CD4-positive, alpha-beta T cell (primary cell): ENCODE results near the gene DPM1. TPM values are rescaled to one million over a fixed set of nuclear protein-coding genes. Genes with fewer than 3 reads are reported as not detected.
A peak's percentile ranks its signal among the peaks of the same experiment; 100 is the strongest.

ENCODE experiments used
- ATAC-seq: fragments of 200-7000 bp; cut with Tn5 transposase; one replicate; pipeline ENCODE4 v1.10.0; 2022; ENCODE audit warnings: mild to moderate bottlenecking; ENCODE audit not compliant: poor library complexity
- CTCF ChIA-PET: fragments of 350-600 bp; sonication (Branson Sonifier 250); formaldehyde crosslinking; loops from one replicate; lab custom pipeline; 2021; ENCODE audit warnings: antibody characterized with exemption, inconsistent platforms; lab: Charles Lee
- POLR2A ChIA-PET: fragments of 350-600 bp; sonication (Branson Sonifier 250); formaldehyde crosslinking; loops from one replicate; lab custom pipeline; 2021; ENCODE audit warnings: antibody characterized with exemption, inconsistent platforms; lab: Charles Lee
- DNase-seq, 14 experiments: peaks; one replicate each; pipeline ENCODE4 v3.0.0-alpha.2; 2013 to 2020; ENCODE audit warnings: mixed read lengths in 2 of 14
- H3K27ac ChIP-seq, 2 donors: one replicate each; pipeline versions ENCODE4 v1.5.1 to v1.7.0; 2013; ENCODE audit warnings: low read length in 2 of 2, low read depth in 1 of 2, mild to moderate bottlenecking in 1 of 2
- H3K27me3 ChIP-seq, 2 experiments: 1 replicate in 1 of 2; 2 replicates in 1 of 2; pipeline versions ENCODE4 v1.6.1 to v1.7.0; 2013; ENCODE audit warnings: low read length in 2 of 2, control low read depth in 1 of 2, mild to moderate bottlenecking in 1 of 2, moderate library complexity in 1 of 2; ENCODE audit not compliant: insufficient read depth in 2 of 2, control insufficient read depth in 1 of 2
- H3K36me3 ChIP-seq: one replicate; pipeline ENCODE4 v1.6.1; 2013; ENCODE audit warnings: low read length, control low read depth; ENCODE audit not compliant: insufficient read depth
- H3K4me1 ChIP-seq: one replicate; pipeline ENCODE4 v1.6.1; 2013; ENCODE audit warnings: low read length, control low read depth; ENCODE audit not compliant: insufficient read depth
- H3K4me3 ChIP-seq: one replicate; pipeline ENCODE4 v1.5.1; 2013; ENCODE audit warnings: mild to moderate bottlenecking, low read length, moderate library complexity
- H3K9me3 ChIP-seq, 2 experiments: 1 replicate in 1 of 2; 2 replicates in 1 of 2; pipeline versions ENCODE4 v1.6.1 to v1.7.0; 2013; ENCODE audit warnings: low read length in 2 of 2, mild to moderate bottlenecking in 2 of 2, control low read depth in 1 of 2, moderate library complexity in 1 of 2; ENCODE audit not compliant: control insufficient read depth in 1 of 2, insufficient read depth in 1 of 2
- H3K27ac Mint-ChIP-seq: one replicate; pipeline ENCODE4 v1.8.0; 2020; ENCODE audit warnings: mixed read lengths
- H3K27me3 Mint-ChIP-seq: one replicate; pipeline ENCODE4 v1.8.0; 2021; ENCODE audit warnings: mixed read lengths
- H3K36me3 Mint-ChIP-seq: one replicate; pipeline ENCODE4 v1.8.0; 2021; ENCODE audit warnings: low read depth, mixed read lengths
- H3K4me1 Mint-ChIP-seq: one replicate; pipeline ENCODE4 v1.8.0; 2021; ENCODE audit warnings: low read depth, mixed read lengths
- H3K4me3 Mint-ChIP-seq: one replicate; pipeline ENCODE4 v1.8.0; 2020; ENCODE audit warnings: mild to moderate bottlenecking, mixed read lengths
- H3K9me3 Mint-ChIP-seq: one replicate; pipeline ENCODE4 v1.8.0; 2020; ENCODE audit warnings: mixed read lengths
- intact Hi-C, 2 experiments: fragments of 100-400 bp; cut with DNase I in 1 of 2; cut with micrococcal nuclease in 1 of 2; formaldehyde crosslinking; loops; one replicate each; pipeline versions ENCODE4 v1.15.1 to v1.9.0; 2023 to 2025; cut with DNase I, micrococcal nuclease
- total RNA-seq, 174 experiments: library from RNA in 2 of 174; stranded (reverse) in 2 of 174; gene quantifications; one replicate each; pipeline ENCODE4 v1.2.3 and lab custom pipeline; 2021 to 2026
- TF ChIP-seq, protein P1 (sequence below): fragments of 200-600 bp; IDR thresholded peaks from one replicate; pipeline ENCODE4 v1.8.0; 2022; ENCODE audit warnings: antibody characterized with exemption, mild to moderate bottlenecking

Gene DPM1
- total RNA-seq, 2 experiments from 2014 or later = 44.5 to 46.5 TPM

DNA sequence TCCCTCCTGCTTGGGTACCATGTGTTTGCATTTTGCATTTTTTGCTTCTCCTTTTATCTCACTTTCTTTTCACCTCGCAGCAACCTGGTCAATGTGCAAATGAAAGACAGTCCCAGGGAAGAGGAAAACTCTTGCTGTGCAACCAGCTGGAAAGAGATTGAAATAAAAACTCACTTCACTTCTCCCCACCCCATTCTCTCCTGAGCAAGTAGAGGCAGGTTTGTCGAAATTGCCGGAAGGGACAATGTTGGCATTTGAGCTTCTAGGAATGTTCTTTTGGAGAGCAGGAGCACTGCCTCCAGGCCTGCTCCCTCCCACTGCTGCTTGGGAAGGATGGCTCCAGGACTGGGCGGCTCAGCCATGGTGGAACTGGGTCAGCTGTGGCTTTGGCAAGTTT lies 34.0 kb upstream of the DPM1 start:
- H3K27ac Mint-ChIP-seq = no peak overlapping the region
- H3K4me3 ChIP-seq = no peak overlapping the region
- intact Hi-C loops = no loop called here
- peaks cover 0 to 5% of the 10 kb centered on the region in 2 experiments for H3K27me3 ChIP-seq
- H3K9me3 ChIP-seq = peaks cover 0 to 5% of the 10 kb centered on the region in 2 experiments
- no peak overlapping the region for H3K27ac ChIP-seq
- H3K27me3 Mint-ChIP-seq = peaks cover 20% of the 10 kb centered on the region
- no peaks in the 10 kb centered on the region for H3K36me3 Mint-ChIP-seq
- ATAC-seq (no peak), DNase-seq (no peak)
- TF ChIP-seq, protein P1, sequence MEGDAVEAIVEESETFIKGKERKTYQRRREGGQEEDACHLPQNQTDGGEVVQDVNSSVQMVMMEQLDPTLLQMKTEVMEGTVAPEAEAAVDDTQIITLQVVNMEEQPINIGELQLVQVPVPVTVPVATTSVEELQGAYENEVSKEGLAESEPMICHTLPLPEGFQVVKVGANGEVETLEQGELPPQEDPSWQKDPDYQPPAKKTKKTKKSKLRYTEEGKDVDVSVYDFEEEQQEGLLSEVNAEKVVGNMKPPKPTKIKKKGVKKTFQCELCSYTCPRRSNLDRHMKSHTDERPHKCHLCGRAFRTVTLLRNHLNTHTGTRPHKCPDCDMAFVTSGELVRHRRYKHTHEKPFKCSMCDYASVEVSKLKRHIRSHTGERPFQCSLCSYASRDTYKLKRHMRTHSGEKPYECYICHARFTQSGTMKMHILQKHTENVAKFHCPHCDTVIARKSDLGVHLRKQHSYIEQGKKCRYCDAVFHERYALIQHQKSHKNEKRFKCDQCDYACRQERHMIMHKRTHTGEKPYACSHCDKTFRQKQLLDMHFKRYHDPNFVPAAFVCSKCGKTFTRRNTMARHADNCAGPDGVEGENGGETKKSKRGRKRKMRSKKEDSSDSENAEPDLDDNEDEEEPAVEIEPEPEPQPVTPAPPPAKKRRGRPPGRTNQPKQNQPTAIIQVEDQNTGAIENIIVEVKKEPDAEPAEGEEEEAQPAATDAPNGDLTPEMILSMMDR = no peak
- H3K9me3 Mint-ChIP-seq = no peaks in the 10 kb centered on the region
- H3K4me1 Mint-ChIP-seq = peaks cover 4% of the 10 kb centered on the region
- POLR2A ChIA-PET = no interaction called here
- H3K36me3 ChIP-seq = no peaks in the 10 kb centered on the region
- H3K4me1 ChIP-seq = no peaks in the 10 kb centered on the region
- H3K4me3 Mint-ChIP-seq = no peak overlapping the region
- CTCF ChIA-PET = interaction anchor here (1.3 to 1.4 kb wide), 2 partner anchors 11 to 198 kb away, joined by 3 to 6 read pairs; partner anchors contain the start of gene BCAS4

DNA sequence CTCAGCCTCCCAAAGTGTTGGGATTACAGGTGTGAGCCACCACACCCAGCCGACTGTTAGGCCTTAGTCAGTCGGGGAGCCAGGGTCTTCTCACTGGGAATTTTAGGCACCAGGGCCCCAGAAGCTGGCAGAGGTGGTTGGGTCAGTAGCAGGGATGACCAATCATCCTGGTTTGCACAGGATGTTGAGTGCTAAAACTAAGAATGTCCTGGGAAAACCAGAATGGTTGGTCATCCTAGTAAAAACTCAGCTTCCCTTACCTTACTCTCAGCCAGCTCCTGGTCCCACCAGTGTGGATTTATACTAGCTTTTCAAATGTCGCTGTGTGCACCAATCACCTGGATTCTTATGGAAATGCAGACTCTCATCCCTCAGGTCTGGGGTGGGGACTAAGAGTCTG lies 32.7 kb upstream of the DPM1 start:
- no peaks in the 10 kb centered on the region for H3K4me1 ChIP-seq
- no peak overlapping the region for H3K27ac Mint-ChIP-seq
- no peaks in the 10 kb centered on the region for H3K36me3 ChIP-seq
- intact Hi-C loops = no loop called here
- H3K9me3 ChIP-seq = peaks cover 0 to 5% of the 10 kb centered on the region in 2 experiments
- H3K4me3 ChIP-seq = no peak overlapping the region
- no peak for ATAC-seq
- peaks cover 4% of the 10 kb centered on the region for H3K4me1 Mint-ChIP-seq
- TF ChIP-seq, protein P1 = no peak
- no peak overlapping the region for H3K4me3 Mint-ChIP-seq
- POLR2A ChIA-PET = no interaction called here
- no peaks in the 10 kb centered on the region for H3K36me3 Mint-ChIP-seq
- H3K9me3 Mint-ChIP-seq = no peaks in the 10 kb centered on the region
- peaks cover 26% of the 10 kb centered on the region for H3K27me3 Mint-ChIP-seq
- H3K27me3 ChIP-seq = peaks cover 0 to 4% of the 10 kb centered on the region in 2 experiments
- CTCF ChIA-PET = interaction anchor here (1.2 kb wide), 1 partner anchor 10 kb away, joined by 4 read pairs; no protein-coding TSS in a partner anchor
- no peak for DNase-seq
- H3K27ac ChIP-seq = no peak overlapping the region

- Mint-ChIP-seq H3K9me3 (no peaks in the 10 kb centered on the region), H3K36me3 (no peaks in the 10 kb centered on the region), H3K27me3 (peaks cover 42% of the 10 kb centered on the region), H3K27ac (no peak overlapping the region), H3K4me3 (no peak overlapping the region), H3K4me1 (peaks cover 4% of the 10 kb centered on the region)
- DNase-seq (peak; percentile 19 to 86 (median 41)), ATAC-seq (peak; percentile 97)
- Histone ChIP-seq H3K4me1 (no peaks in the 10 kb centered on the region), H3K4me3 (no peak overlapping the region), H3K27ac (no peak overlapping the region), H3K9me3 (peaks cover 0 to 2% of the 10 kb centered on the region in 2 experiments), H3K36me3 (no peaks in the 10 kb centered on the region), H3K27me3 (peaks cover 5 to 13% of the 10 kb centered on the region in 2 experiments)
- intact Hi-C loops = loop anchor here (1.0 to 10.0 kb wide), 7 partner anchors 319 to 1165 kb away; no protein-coding TSS in a partner anchor
- TF ChIP-seq, protein P1 = peak; percentile 95
- ChIA-PET POLR2A (interaction anchor here (0.6 to 1.4 kb wide), 6 partner anchors 193 to 637 kb away, joined by 3 to 6 read pairs (median 3); partner anchors contain the start of gene BCAS4), CTCF (interaction anchor here (0.7 to 2.8 kb wide), 13 partner anchors 13 to 635 kb away, joined by 3 to 29 read pairs (median 4); partner anchors contain the start of gene BCAS4)
Observed at GRCh38 chr20:50987493-50988210, 29.3 kb upstream of the DPM1 start.
